ENCODE data around the gene PUS10.
A peak's percentile ranks its signal among the peaks of the same experiment; 100 is the strongest.
"Not testable (repeated sequence)": the region's sequence is repeated elsewhere in the genome, so short reads cannot be mapped to it uniquely, and the experiment has no call there.

PUS10 gene

GRCh38 chr2:60966507-60967405 lies 51.3 kb downstream of the PUS10 start:
- no peak for DNase-seq

- no peak for DNase-seq
These were observed 52.6 kb downstream of the PUS10 start for GRCh38 chr2:60965499-60965785.

GRCh38 chr2:60964651-60965498 lies 53.2 kb downstream of the PUS10 start:
- no peak for DNase-seq

GRCh38 chr2:60963190-60963589 lies 54.9 kb downstream of the PUS10 start:
- DNase-seq: no peak

- DNase-seq: no peak
These were observed 55.5 kb downstream of the PUS10 start for GRCh38 chr2:60962528-60962927.

GRCh38 chr2:60961457-60961856 lies 56.6 kb downstream of the PUS10 start:
- peak; percentile 67 for DNase-seq

- no peak for DNase-seq
These were observed 57.3 kb downstream of the PUS10 start for GRCh38 chr2:60960706-60961105.

GRCh38 chr2:60959501-60959900 lies 58.6 kb downstream of the PUS10 start:
- DNase-seq: no peak

- peak; percentile 69 for DNase-seq
These were observed 59.3 kb downstream of the PUS10 start for GRCh38 chr2:60958800-60959199.

GRCh38 chr2:60958361-60958760 lies 59.7 kb downstream of the PUS10 start:
- peak; percentile 64 for DNase-seq

GRCh38 chr2:60957643-60958042 lies 60.4 kb downstream of the PUS10 start:
- DNase-seq: no peak

GRCh38 chr2:60957224-60957623 lies 60.8 kb downstream of the PUS10 start:
- no peak for DNase-seq

GRCh38 chr2:60954139-60954538 lies 63.9 kb downstream of the PUS10 start:
- no peak for DNase-seq

GRCh38 chr2:60948926-60949579 lies 69.0 kb downstream of the PUS10 start:
- no peak for DNase-seq

GRCh38 chr2:60948161-60948560 lies 69.9 kb downstream of the PUS10 start:
- DNase-seq: no peak

- no peak for DNase-seq
These were observed 71.0 kb downstream of the PUS10 start for GRCh38 chr2:60947056-60947455.

- no peak for DNase-seq
These were observed 72.7 kb downstream of the PUS10 start for GRCh38 chr2:60945341-60945740.

GRCh38 chr2:60939622-60940021 lies 78.4 kb downstream of the PUS10 start:
- no peak for DNase-seq

GRCh38 chr2:60938301-60938700 lies 79.8 kb downstream of the PUS10 start:
- no peak for DNase-seq

- DNase-seq: no peak
These were observed 81.3 kb downstream of the PUS10 start for GRCh38 chr2:60936757-60937156.

GRCh38 chr2:60934165-60934722 lies 83.8 kb downstream of the PUS10 start:
- no peak for DNase-seq

- no peak for DNase-seq
These were observed 85.1 kb downstream of the PUS10 start for GRCh38 chr2:60932954-60933353.

GRCh38 chr2:60932061-60932460 lies 86.0 kb downstream of the PUS10 start:
- DNase-seq: not testable (repeated sequence)

Data from fibroblast of skin of abdomen (primary cell).